MCF 10A (cell line): ENCODE results near the gene IQCK. TPM values are rescaled to one million over a fixed set of nuclear protein-coding genes. Genes with fewer than 3 reads are reported as not detected.
"Not testable (repeated sequence)": the region's sequence is repeated elsewhere in the genome, so short reads cannot be mapped to it uniquely, and the experiment has no call there.

Source experiments
- BruUV-seq: library from RNA; stranded (reverse); fragments of 400-500 nt; replicated peaks from 2 replicates; lab custom pipeline; 2021; lab: Mats Ljungman, UMichigan
- CTCF ChIA-PET: fragments of 300-600 bp; sonication (Branson Sonifier 250); formaldehyde crosslinking; extraction: SDS; loops from one replicate; lab custom pipeline; 2021; ENCODE audit warnings: antibody characterized with exemption, inconsistent platforms; lab: Yijun Ruan, JAX
- POLR2A ChIA-PET: fragments of 300-600, 350-650 bp; sonication (Branson Sonifier 250); formaldehyde crosslinking; extraction: SDS; loops from one replicate; lab custom pipeline; 2020; ENCODE audit warnings: antibody characterized with exemption, inconsistent platforms; lab: Yijun Ruan, JAX
- DNase-seq: peaks from one replicate; pipeline ENCODE4 v3.0.0-alpha.2; 2018; ENCODE audit not compliant: unreplicated experiment
- H3K27ac Mint-ChIP-seq: one replicate; pipeline ENCODE4 v1.8.0; 2022; ENCODE audit warnings: mild to moderate bottlenecking, low read depth, mixed read lengths; ENCODE audit not compliant: unreplicated experiment
- H3K27me3 Mint-ChIP-seq: one replicate; pipeline ENCODE4 v1.8.0; 2022; ENCODE audit warnings: mixed read lengths; ENCODE audit not compliant: insufficient read depth, unreplicated experiment
- H3K36me3 Mint-ChIP-seq: one replicate; pipeline ENCODE4 v1.8.0; 2022; ENCODE audit warnings: mild to moderate bottlenecking, moderate library complexity, mixed read lengths; ENCODE audit not compliant: insufficient read depth, unreplicated experiment
- H3K4me1 Mint-ChIP-seq: one replicate; pipeline ENCODE4 v1.8.0; 2022; ENCODE audit warnings: mixed read lengths; ENCODE audit not compliant: insufficient read depth, unreplicated experiment
- H3K4me3 Mint-ChIP-seq: one replicate; pipeline ENCODE4 v1.8.0; 2022; ENCODE audit warnings: mild to moderate bottlenecking, moderate library complexity, mixed read lengths; ENCODE audit not compliant: unreplicated experiment
- H3K9me3 Mint-ChIP-seq: one replicate; pipeline ENCODE4 v1.8.0; 2022; ENCODE audit warnings: mixed read lengths; ENCODE audit not compliant: unreplicated experiment
- CTCF ChIP-seq: fragments of 200-600 bp; IDR thresholded peaks from one replicate; pipeline ENCODE4 v1.8.0; 2022; ENCODE audit warnings: antibody characterized with exemption, mild to moderate bottlenecking; ENCODE audit not compliant: unreplicated experiment
- intact Hi-C: fragments of 100-400 bp; cut with micrococcal nuclease; formaldehyde crosslinking; loops from 2 replicates; pipeline ENCODE4 v1.14.1; 2022
- total RNA-seq: library from RNA; stranded (reverse); gene quantifications from 2 replicates; pipeline ENCODE4 v1.2.3, GENCODE V29; 2022

Gene IQCK
- total RNA-seq, 1 experiment from 2014 or later: 5.9 TPM

GRCh38 chr16:19716183-19716582 lies 1.9 kb upstream of the IQCK start:
- no TSS peak for BruUV-seq
- H3K36me3 Mint-ChIP-seq: peaks cover 27% of the 10 kb centered on the region
- DNase-seq: no peak
- H3K4me1 Mint-ChIP-seq: peaks cover 27% of the 10 kb centered on the region
- TF ChIP-seq CTCF: no peak
- CTCF ChIA-PET: no interaction called here
- intact Hi-C loops: loop anchor here (5.0 to 10.0 kb wide), 3 partner anchors 114 to 171 kb away; no protein-coding TSS in a partner anchor
- no peaks in the 10 kb centered on the region for H3K27me3 Mint-ChIP-seq
- no peaks in the 10 kb centered on the region for H3K9me3 Mint-ChIP-seq
- POLR2A ChIA-PET: interaction anchor here (0.6 kb wide), 1 partner anchor 11 kb away, joined by 3 read pairs; no protein-coding TSS in a partner anchor
- H3K4me3 Mint-ChIP-seq: peak overlapping the region; percentile 87
- H3K27ac Mint-ChIP-seq: no peak overlapping the region

- H3K4me1 Mint-ChIP-seq: peaks cover 27% of the 10 kb centered on the region
- CTCF ChIA-PET: interaction anchor here (1.5 to 1.6 kb wide), 2 partner anchors 19 to 584 kb away, joined by 4 to 7 read pairs; no protein-coding TSS in a partner anchor
- not testable (repeated sequence) for H3K27ac Mint-ChIP-seq, DNase-seq, H3K9me3 Mint-ChIP-seq, BruUV-seq, H3K27me3 Mint-ChIP-seq
- H3K36me3 Mint-ChIP-seq: peaks cover 24% of the 10 kb centered on the region
- peak overlapping the region; percentile 87 for H3K4me3 Mint-ChIP-seq
- POLR2A ChIA-PET: interaction anchor here (0.6 to 2.1 kb wide), 2 partner anchors 12 to 20 kb away, joined by 3 to 11 read pairs; no protein-coding TSS in a partner anchor
- intact Hi-C loops: loop anchor here (5.0 to 10.0 kb wide), 3 partner anchors 114 to 171 kb away; no protein-coding TSS in a partner anchor
Observed at GRCh38 chr16:19716728-19717127, 1.3 kb upstream of the IQCK start.

- BruUV-seq: no TSS peak
- POLR2A ChIA-PET: interaction anchor here (0.6 to 2.1 kb wide), 8 partner anchors 10 to 192 kb away, joined by 3 to 11 read pairs (median 4); partner anchors contain the start of gene VPS35L
Observed at GRCh38 chr16:19717314-19717713, 757 bp upstream of the IQCK start.

DNA sequence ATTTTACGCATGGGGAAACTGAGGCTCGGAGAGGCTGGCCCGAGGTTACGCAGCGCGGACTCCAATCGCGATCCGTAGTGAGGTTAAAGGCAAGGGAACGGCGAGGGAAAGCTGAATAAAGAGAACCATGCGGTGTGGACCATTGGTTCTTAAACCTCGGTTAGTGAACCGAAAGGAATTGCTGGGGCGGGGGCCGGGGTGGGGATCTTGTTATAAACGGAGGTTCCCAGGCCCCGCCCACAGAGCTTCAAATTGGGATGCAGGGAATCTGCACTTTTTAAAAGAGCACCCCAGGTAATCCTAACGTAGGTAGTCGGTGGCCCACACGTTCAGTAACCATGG lies 524 bp downstream of the IQCK start:
- no peak for DNase-seq
- POLR2A ChIA-PET: interaction anchor here (0.6 to 2.1 kb wide), 10 partner anchors 10 to 195 kb away, joined by 3 to 11 read pairs (median 3); partner anchors contain the start of gene CCP110
- Mint-ChIP-seq H3K36me3 (peaks cover 16% of the 10 kb centered on the region), H3K27me3 (no peaks in the 10 kb centered on the region), H3K4me3 (peak overlapping the region; percentile 87), H3K4me1 (peaks cover 27% of the 10 kb centered on the region), H3K27ac (peak overlapping the region; percentile 65), H3K9me3 (no peaks in the 10 kb centered on the region)
- intact Hi-C loops: loop anchor here (5.0 to 10.0 kb wide), 3 partner anchors 116 to 169 kb away; no protein-coding TSS in a partner anchor
- BruUV-seq: no TSS peak
- CTCF ChIA-PET: interaction anchor here (0.7 to 2.0 kb wide), 7 partner anchors 10 to 666 kb away, joined by 3 to 5 read pairs (median 4); partner anchors contain the start of gene VPS35L
- no peak for TF ChIP-seq CTCF

More at GRCh38 chr16:19717314-19717713, 757 bp upstream of the IQCK start:
- peaks cover 18% of the 10 kb centered on the region for H3K36me3 Mint-ChIP-seq
- TF ChIP-seq CTCF: no peak
- H3K27me3 Mint-ChIP-seq: no peaks in the 10 kb centered on the region
- peaks cover 27% of the 10 kb centered on the region for H3K4me1 Mint-ChIP-seq
- CTCF ChIA-PET: interaction anchor here (1.5 to 1.6 kb wide), 2 partner anchors 20 to 583 kb away, joined by 4 to 7 read pairs; no protein-coding TSS in a partner anchor
- intact Hi-C loops: loop anchor here (5.0 to 10.0 kb wide), 3 partner anchors 115 to 170 kb away; no protein-coding TSS in a partner anchor
- peak overlapping the region; percentile 65 for H3K27ac Mint-ChIP-seq
- no peaks in the 10 kb centered on the region for H3K9me3 Mint-ChIP-seq
- DNase-seq: no peak
- peak overlapping the region; percentile 87 for H3K4me3 Mint-ChIP-seq
